ENCODE data around the gene PTGES. TPM values are rescaled to one million over a fixed set of nuclear protein-coding genes. Genes with fewer than 3 reads are reported as not detected.
"Not testable (repeated sequence)": the region's sequence is repeated elsewhere in the genome, so short reads cannot be mapped to it uniquely, and the experiment has no call there.

Gene PTGES
- total RNA-seq, 1 experiment from 2014 or later, result 2.5 TPM

DNA sequence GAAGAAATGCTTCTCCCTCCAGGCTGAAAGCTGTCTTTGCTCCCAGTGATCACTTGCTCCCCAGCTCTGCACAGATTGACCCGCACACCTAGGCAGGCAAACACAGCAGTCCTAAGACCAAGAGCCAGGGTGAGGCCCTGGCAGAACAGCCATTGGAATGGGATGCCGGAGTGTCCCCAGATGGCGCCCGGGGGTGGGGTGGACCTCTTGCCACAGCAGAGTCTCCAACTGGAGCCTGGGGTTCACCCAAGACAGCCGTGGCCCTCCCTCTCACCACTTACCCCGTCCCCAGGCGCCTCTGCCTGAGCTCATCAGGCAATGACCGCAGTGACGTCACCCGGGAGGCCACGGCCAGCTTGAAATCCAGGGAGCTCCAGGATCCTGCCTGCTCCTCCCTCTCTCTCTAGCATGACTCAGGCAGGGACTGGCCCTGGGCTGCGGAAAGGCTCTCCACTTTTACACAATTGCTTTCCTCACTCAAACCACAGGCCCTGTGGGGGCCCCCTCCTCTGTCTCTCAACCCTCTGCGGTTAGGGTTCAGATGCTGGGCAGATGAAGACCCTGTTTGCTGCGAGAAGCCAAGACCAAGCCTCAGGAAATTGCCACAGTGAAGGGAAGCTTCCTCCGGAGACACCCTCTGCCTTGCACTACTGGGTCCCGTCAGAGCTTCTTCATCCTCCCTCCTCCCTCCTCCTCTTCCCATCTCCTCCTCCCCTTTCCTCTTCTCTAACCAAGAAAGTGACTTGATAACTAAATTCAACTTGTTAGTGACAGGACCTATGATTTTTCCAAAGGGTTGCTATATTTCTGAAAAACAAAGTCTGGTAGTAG lies 24.3 kb upstream of the PTGES start:
- Mint-ChIP-seq H3K27ac (no peak overlapping the region), H3K4me1 (0 out of 2 replicates have a peak, but pooled peaks cover 6% of the 10 kb centered on the region), H3K9me3 (no peaks in the 10 kb centered on the region), H3K36me3 (no peaks in the 10 kb centered on the region), H3K27me3 (ENCODE audit: low read depth) (no peaks in the 10 kb centered on the region), H3K4me3 (no peak overlapping the region)
- ChIA-PET POLR2A (no interaction called here), CTCF (interaction anchor here (0.6 to 14.0 kb wide), 9 partner anchors 13 to 153 kb away, joined by 3 to 101 read pairs (median 4); partner anchors contain the start of genes ASB6 and NTMT1)
- ATAC-seq (no peak), DNase-seq (ENCODE audit: low spot score) (no peak)
- TF ChIP-seq SMAD3 (CRISPR knock-in tag; IDR thresholded peaks at IDR 0.05; ENCODE audit: borderline replicate concordance) (no peak), ZNF396 (CRISPR knock-in tag; IDR thresholded peaks at IDR 0.05; ENCODE audit: borderline replicate concordance) (no peak), CREM (CRISPR knock-in tag; IDR thresholded peaks at IDR 0.05) (no peak), ZNF263 (CRISPR knock-in tag; IDR thresholded peaks at IDR 0.05; ENCODE audit: low read depth) (peak; percentile 49; the same call in 1 of the 2 replicates), EMX1 (CRISPR knock-in tag; IDR thresholded peaks at IDR 0.05) (no peak), ESRRA (CRISPR knock-in tag; IDR thresholded peaks at IDR 0.05; ENCODE audit: borderline replicate concordance) (no peak), KAT7 (CRISPR knock-in tag; IDR thresholded peaks at IDR 0.05; ENCODE audit: borderline replicate concordance) (no peak), FOXP1 (CRISPR knock-in tag; IDR thresholded peaks at IDR 0.05; ENCODE audit: borderline replicate concordance) (no peak)
- TF ChIP-seq, protein P1, sequence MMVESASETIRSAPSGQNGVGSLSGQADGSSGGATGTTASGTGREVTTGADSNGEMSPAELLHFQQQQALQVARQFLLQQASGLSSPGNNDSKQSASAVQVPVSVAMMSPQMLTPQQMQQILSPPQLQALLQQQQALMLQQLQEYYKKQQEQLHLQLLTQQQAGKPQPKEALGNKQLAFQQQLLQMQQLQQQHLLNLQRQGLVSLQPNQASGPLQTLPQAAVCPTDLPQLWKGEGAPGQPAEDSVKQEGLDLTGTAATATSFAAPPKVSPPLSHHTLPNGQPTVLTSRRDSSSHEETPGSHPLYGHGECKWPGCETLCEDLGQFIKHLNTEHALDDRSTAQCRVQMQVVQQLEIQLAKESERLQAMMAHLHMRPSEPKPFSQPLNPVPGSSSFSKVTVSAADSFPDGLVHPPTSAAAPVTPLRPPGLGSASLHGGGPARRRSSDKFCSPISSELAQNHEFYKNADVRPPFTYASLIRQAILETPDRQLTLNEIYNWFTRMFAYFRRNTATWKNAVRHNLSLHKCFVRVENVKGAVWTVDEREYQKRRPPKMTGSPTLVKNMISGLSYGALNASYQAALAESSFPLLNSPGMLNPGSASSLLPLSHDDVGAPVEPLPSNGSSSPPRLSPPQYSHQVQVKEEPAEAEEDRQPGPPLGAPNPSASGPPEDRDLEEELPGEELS (CRISPR knock-in tag; IDR thresholded peaks at IDR 0.05), result no peak
- TF ChIP-seq, protein P2, sequence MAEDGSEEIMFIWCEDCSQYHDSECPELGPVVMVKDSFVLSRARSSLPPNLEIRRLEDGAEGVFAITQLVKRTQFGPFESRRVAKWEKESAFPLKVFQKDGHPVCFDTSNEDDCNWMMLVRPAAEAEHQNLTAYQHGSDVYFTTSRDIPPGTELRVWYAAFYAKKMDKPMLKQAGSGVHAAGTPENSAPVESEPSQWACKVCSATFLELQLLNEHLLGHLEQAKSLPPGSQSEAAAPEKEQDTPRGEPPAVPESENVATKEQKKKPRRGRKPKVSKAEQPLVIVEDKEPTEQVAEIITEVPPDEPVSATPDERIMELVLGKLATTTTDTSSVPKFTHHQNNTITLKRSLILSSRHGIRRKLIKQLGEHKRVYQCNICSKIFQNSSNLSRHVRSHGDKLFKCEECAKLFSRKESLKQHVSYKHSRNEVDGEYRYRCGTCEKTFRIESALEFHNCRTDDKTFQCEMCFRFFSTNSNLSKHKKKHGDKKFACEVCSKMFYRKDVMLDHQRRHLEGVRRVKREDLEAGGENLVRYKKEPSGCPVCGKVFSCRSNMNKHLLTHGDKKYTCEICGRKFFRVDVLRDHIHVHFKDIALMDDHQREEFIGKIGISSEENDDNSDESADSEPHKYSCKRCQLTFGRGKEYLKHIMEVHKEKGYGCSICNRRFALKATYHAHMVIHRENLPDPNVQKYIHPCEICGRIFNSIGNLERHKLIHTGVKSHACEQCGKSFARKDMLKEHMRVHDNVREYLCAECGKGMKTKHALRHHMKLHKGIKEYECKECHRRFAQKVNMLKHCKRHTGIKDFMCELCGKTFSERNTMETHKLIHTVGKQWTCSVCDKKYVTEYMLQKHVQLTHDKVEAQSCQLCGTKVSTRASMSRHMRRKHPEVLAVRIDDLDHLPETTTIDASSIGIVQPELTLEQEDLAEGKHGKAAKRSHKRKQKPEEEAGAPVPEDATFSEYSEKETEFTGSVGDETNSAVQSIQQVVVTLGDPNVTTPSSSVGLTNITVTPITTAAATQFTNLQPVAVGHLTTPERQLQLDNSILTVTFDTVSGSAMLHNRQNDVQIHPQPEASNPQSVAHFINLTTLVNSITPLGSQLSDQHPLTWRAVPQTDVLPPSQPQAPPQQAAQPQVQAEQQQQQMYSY (CRISPR knock-in tag; IDR thresholded peaks at IDR 0.05), result peak; percentile 50; the same call in 1 of the 2 replicates
- TF ChIP-seq, protein P3, sequence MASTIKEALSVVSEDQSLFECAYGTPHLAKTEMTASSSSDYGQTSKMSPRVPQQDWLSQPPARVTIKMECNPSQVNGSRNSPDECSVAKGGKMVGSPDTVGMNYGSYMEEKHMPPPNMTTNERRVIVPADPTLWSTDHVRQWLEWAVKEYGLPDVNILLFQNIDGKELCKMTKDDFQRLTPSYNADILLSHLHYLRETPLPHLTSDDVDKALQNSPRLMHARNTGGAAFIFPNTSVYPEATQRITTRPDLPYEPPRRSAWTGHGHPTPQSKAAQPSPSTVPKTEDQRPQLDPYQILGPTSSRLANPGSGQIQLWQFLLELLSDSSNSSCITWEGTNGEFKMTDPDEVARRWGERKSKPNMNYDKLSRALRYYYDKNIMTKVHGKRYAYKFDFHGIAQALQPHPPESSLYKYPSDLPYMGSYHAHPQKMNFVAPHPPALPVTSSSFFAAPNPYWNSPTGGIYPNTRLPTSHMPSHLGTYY (CRISPR knock-in tag; IDR thresholded peaks at IDR 0.05), result no peak

DNA sequence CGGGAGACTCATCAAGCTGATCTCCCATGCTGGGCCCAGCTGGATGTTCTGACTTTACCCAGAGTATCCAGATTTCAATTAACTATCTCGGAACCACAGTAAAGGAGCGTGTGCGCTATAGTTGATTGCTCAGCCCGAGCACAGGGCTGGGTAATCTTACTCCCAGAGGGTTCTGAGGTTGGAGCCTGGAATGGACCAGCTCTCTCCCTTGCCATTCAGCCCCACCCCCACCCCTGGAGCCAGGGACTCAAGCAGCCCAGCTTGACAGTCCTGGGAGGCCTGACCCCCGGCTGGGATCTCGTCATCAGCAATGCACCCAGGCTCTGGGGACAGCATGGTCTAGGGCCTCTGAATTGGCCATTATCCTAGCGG lies 23.7 kb upstream of the PTGES start:
- CTCF ChIA-PET, result interaction anchor here (1.0 to 14.0 kb wide), 8 partner anchors 14 to 152 kb away, joined by 3 to 101 read pairs (median 5); partner anchors contain the start of gene ASB6
- 0 out of 2 replicates have a peak, but pooled peaks cover 6% of the 10 kb centered on the region for H3K4me1 Mint-ChIP-seq
- DNase-seq (ENCODE audit: low spot score), result no peak
- no peaks in the 10 kb centered on the region for H3K27me3 Mint-ChIP-seq (ENCODE audit: low read depth)
- POLR2A ChIA-PET, result no interaction called here
- H3K36me3 Mint-ChIP-seq, result no peaks in the 10 kb centered on the region
- TF ChIP-seq SP1 (CRISPR knock-in tag; conservative IDR thresholded peaks at IDR 0.05), result no peak
- no peak for TF ChIP-seq ZNF423 (CRISPR knock-in tag; IDR thresholded peaks at IDR 0.05)
- no peak for TF ChIP-seq MYBL2 (CRISPR knock-in tag; IDR thresholded peaks at IDR 0.05)
- TF ChIP-seq IRF2 (CRISPR knock-in tag; IDR thresholded peaks at IDR 0.05; ENCODE audit: borderline replicate concordance, low read depth), result no peak
- no peak for TF ChIP-seq ZBTB21 (CRISPR knock-in tag; IDR thresholded peaks at IDR 0.05; ENCODE audit: borderline replicate concordance)
- TF ChIP-seq, protein P4, sequence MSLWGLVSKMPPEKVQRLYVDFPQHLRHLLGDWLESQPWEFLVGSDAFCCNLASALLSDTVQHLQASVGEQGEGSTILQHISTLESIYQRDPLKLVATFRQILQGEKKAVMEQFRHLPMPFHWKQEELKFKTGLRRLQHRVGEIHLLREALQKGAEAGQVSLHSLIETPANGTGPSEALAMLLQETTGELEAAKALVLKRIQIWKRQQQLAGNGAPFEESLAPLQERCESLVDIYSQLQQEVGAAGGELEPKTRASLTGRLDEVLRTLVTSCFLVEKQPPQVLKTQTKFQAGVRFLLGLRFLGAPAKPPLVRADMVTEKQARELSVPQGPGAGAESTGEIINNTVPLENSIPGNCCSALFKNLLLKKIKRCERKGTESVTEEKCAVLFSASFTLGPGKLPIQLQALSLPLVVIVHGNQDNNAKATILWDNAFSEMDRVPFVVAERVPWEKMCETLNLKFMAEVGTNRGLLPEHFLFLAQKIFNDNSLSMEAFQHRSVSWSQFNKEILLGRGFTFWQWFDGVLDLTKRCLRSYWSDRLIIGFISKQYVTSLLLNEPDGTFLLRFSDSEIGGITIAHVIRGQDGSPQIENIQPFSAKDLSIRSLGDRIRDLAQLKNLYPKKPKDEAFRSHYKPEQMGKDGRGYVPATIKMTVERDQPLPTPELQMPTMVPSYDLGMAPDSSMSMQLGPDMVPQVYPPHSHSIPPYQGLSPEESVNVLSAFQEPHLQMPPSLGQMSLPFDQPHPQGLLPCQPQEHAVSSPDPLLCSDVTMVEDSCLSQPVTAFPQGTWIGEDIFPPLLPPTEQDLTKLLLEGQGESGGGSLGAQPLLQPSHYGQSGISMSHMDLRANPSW (CRISPR knock-in tag; conservative IDR thresholded peaks at IDR 0.05; ENCODE audit: low read depth), result no peak
- no peak for TF ChIP-seq ZNF416 (CRISPR knock-in tag; IDR thresholded peaks at IDR 0.05)
- TF ChIP-seq, protein P5, sequence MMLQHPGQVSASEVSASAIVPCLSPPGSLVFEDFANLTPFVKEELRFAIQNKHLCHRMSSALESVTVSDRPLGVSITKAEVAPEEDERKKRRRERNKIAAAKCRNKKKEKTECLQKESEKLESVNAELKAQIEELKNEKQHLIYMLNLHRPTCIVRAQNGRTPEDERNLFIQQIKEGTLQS (CRISPR knock-in tag; conservative IDR thresholded peaks at IDR 0.05), result no peak
- TF ChIP-seq OVOL2 (CRISPR knock-in tag; IDR thresholded peaks at IDR 0.05; ENCODE audit: borderline replicate concordance), result no peak
- no peak overlapping the region for H3K4me3 Mint-ChIP-seq
- no peaks in the 10 kb centered on the region for H3K9me3 Mint-ChIP-seq
- ATAC-seq, result no peak
- no peak overlapping the region for H3K27ac Mint-ChIP-seq

DNA sequence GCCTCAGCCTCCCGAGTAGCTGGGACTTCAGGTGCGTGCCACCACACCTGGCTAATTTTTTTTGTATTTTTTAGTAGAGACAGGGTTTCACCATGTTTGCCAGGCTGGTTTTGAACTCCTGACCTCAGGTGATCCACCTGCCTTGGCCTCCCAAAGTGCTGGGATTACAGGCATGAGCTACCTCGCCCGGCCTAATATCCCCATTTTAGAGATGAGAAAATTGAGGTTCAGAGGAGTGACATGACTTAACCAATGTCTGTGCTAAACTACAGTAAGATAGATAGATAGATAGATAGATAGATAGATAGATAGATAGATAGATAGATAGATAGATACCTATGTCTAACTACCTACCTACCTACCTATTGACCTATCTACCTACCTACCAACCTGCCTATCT lies 23.3 kb upstream of the PTGES start:
- H3K36me3 Mint-ChIP-seq; H3K9me3 Mint-ChIP-seq; H3K4me1 Mint-ChIP-seq; POLR2A ChIA-PET; ATAC-seq; H3K27ac Mint-ChIP-seq; H3K27me3 Mint-ChIP-seq (ENCODE audit: low read depth); DNase-seq (ENCODE audit: low spot score); H3K4me3 Mint-ChIP-seq: not testable (repeated sequence)
- CTCF ChIA-PET, result interaction anchor here (1.0 to 14.0 kb wide), 6 partner anchors 14 to 134 kb away, joined by 3 to 101 read pairs (median 8); partner anchors contain the start of gene ASB6
